HG03575 (cell line): ENCODE data around the gene CKS1B.

ENCODE experiments used
- ATAC-seq: cut with Tn5 transposase; IDR thresholded peaks from one replicate; pipeline ENCODE4 v1.9.1; 2021; ENCODE audit not compliant: unreplicated experiment, insufficient number of reproducible peaks, low FRiP score; ENCODE audit errors: extremely low read depth

The CKS1B gene

GRCh38 chr1:154961207-154962155 is 13.0 kb upstream of the CKS1B start, which contains the start of gene PYGO2:
Gene PYGO2 (minus strand): TSS chr1:154961782. CDS start chr1:154961576, 206 bp downstream.
- no peak for ATAC-seq

DNA sequence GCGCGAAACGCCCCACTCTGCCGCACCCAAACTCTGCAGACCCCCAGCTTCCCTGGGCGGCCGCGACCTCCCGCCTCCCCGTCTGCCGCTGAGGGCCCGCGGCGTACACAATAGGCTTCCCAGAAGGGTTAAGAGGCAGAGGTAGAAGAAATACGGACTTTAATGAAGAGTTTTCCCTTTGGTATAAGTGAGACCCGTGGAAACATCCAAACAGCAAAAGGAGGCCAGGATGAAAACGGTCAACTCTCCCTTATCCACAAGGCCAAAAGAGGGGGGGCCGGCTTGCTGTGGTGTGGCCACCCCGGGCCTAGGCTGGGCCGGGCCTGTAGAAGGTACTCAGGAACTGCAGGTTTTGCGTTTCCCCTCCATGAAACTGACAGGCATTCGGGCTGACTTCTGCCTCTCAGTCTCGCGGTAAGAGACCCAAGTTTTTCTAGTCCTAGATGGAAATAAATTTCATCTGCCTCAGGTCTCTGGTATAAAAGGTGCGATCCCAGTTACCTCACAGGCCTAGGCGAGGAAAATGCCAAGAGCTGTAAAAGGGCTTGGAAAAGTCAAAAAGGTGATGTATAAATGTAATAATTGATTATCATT is 12.2 kb upstream of the CKS1B start:
- ATAC-seq = no peak

DNA sequence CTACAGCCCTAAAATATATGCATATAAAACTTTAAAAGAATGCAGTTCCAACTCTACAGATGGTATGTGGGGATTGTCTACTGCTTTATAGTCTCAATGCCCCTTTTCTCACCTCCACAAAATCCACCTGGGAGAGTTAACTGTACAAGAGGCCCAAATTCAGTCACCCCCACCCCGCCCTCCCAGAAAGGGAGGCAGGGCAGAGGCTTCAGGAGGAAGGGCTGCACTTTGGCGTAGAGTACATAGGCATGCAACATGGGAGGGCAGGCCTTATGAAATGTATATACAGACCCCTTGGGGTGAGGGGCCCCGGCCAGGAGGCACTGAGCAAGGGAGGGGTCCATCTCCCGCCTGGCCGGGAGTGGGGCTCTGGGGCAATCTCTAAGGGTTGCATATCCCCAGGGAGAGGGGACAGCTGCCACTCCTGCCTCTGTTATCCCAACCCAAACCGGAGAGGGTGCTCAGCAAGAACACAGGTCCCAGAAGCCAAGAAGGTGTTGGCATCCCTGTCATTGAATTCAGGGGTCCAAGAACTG is 11.6 kb upstream of the CKS1B start:
- ATAC-seq = no peak

- ATAC-seq = no peak
Observed at GRCh38 chr1:154963643-154964042, 10.8 kb upstream of the CKS1B start.

- no peak for ATAC-seq
Observed at GRCh38 chr1:154964359-154964758, 10.1 kb upstream of the CKS1B start.

DNA sequence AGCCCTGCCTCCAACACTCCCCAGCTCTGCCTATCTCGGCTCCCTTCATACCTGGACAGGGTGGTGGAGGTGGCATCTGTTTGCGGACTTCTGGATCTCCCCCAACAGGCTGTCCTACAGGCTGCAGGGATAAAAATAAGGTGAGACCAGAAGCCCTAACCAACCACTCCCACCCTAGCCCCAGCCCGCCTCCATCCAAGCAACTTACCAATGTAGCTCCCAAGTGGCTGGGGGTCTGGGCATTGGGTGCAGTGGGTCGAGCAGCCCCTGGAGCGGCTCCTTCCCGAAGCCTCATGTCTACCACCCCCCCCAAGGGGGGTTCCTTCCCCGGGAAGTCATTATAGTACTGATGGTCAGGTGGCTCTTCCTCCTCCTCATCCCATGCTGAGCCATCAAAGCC is 8.4 kb upstream of the CKS1B start:
- ATAC-seq = no peak

- ATAC-seq = no peak
Observed at GRCh38 chr1:154967331-154967950, 7.0 kb upstream of the CKS1B start.

DNA sequence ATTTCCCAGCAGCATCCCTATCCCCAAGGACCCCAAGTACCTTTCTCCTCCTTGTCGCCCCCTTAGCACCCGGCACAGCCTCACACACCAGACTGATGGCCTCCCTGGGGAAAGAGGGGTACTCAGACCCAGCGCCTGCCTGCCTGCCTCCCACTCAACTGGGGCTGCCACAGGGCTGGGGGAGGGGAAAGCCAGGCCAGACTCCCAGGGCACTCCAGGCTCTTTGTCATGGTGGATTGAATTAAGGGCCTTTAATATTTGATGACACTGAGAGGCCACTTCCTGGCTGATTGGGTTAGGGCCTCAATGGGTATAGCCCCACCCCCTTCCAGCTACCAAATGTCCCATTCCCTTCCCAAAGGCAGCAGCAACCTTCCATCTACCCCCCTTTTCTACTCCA is 5.8 kb upstream of the CKS1B start:
- no peak for ATAC-seq

DNA sequence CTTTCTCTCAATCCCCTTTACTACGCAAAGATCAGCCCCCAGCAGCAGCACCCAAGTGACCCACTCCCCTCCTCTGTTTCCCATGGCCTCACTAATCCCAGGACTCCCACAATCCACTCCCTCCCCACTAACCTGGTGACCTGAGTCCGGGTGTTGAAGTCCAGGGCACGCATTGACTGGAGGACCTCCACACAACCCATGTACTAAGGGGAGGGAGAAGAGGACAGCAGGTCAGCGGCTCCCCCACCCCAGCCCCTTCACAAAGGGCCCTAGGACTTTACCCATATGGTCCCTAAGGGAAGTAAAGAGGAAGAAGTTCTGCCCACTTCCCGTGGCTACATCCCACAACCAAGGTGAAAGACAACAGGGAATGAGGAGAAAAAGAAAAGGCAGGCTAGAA is 5.2 kb upstream of the CKS1B start:
- ATAC-seq = no peak

DNA sequence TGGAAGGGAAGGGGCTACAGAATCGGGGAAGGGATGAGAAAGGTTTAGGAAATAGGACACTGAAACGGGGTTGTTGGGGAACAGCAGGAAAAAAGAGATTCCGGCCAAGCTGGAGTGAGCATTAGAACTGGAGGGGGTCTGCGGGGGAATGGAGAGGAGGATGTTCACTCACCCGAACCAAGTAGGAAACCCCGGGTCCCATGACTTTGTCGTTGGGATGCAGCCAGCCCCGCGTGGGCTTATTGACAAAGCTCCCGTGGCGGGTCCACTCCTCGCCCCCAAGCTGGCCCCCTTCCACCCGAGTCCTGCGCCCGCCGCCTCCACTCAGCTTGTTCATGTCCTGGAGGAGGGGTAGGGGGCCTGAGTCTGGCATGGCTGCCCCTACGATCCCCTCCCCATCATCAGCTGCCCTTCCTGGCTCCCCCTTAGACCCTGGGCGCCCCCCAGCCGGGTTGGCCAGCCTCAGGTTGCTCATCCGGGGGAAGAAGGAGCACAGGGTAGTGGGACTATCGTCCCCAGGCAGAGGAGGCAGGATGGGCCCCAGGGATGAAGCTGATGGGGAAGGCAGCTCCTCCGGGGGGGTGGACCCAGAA is 4.5 kb upstream of the CKS1B start:
- no peak for ATAC-seq

DNA sequence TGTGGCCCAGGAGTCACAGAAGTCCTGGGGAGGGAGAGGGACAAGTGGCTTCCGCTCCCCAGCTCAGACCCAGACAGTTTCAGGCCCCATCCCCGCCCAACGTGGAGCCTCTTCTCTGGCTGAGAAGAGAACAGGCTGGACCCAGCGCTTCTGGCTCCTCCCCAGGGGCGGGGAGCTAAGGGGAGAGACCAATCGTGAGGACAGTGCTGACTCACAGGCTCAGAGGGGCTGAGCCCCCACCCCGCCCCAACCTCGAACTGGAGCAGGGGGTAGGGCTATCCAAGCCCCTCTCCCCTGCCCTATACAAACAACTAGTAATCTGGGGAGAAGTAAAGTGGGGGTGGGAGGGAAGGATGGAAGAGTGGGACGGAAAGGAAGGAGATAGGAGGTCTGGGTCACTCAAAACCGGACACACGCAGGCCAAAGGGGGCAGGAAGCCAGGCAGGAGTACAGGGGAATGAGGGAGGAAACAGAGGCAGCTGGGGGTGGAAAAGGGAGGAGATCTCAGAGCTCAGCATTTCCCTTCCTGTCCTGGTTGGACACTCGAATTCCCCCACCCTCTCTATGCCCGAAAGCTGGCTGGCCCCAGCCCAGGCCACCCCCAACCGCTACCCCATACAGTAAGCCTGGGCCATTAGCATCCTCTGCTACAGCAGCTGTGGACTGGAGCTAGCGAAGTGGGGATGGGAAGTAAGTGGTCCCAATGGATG is 3.7 kb upstream of the CKS1B start, which contains the start of gene SHC1:
TSS of gene SHC1 (minus strand) at position 117 of the 710 bp plus-strand sequence. CDS start 221 bp downstream, outside the sequence.
- ATAC-seq = no peak

GRCh38 chr1:154971341-154971998 is 3.0 kb upstream of the CKS1B start:
- no peak for ATAC-seq

GRCh38 chr1:154972213-154972516 is 2.3 kb upstream of the CKS1B start:
- no peak for ATAC-seq

GRCh38 chr1:154972517-154973343 is 1.8 kb upstream of the CKS1B start:
- no peak for ATAC-seq

- ATAC-seq = no peak
Observed at GRCh38 chr1:154973344-154974101, 958 bp upstream of the CKS1B start.

DNA sequence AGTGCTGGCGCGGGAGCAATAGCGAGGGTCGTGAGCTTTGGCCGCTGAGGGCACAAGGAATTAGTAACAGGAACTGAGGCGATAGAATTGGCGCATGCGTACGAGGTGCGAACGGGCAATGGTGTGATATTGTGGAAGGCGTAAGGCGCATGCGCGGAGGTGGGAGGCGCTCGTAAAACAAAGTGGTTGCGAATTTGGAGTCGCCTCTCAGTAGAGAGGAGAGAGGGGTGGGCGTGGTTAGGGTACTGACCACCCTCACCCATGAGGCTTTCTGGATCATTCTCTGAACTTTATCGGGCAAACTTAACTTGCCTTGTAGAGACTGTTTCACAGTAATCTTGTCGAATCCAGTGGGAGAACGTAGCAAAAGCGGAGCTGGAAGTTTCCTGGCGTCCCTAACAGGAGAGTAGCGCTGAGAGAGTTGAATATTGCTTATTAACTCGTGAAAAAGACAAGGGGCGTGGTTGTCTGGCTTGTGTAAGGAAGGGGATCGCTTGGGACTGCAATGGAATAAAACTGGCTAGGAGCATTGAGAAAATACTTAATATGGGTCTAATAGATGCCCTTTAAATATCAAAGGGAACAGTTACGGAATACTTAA is 427 bp downstream of the CKS1B start:
- peak; percentile 24 for ATAC-seq
